Spinal cord (tissue), 10 donors: ENCODE results near the gene KCNJ1. TPM values are rescaled to one million over a fixed set of nuclear protein-coding genes. Genes with fewer than 3 reads are reported as not detected.

Experiments
- DNase-seq, 6 donors: peaks; one replicate each; pipeline versions ENCODE4 v3.0.0 to v3.0.0-alpha.2; 2013 to 2015; ENCODE audit warnings: low spot score in 6 of 6, low read depth in 4 of 6
- H3K27ac ChIP-seq: one replicate; pipeline ENCODE4 v1.5.1; 2013; ENCODE audit warnings: low read depth, low read length, control low read depth
- H3K27me3 ChIP-seq: one replicate; pipeline ENCODE4 v1.6.1; 2013; ENCODE audit warnings: low read length; ENCODE audit not compliant: control insufficient read depth, insufficient read depth
- H3K36me3 ChIP-seq: one replicate; pipeline ENCODE4 v1.6.1; 2013; ENCODE audit warnings: low read length; ENCODE audit not compliant: control insufficient read depth, insufficient read depth
- H3K4me1 ChIP-seq: one replicate; pipeline ENCODE4 v1.6.1; 2013; ENCODE audit warnings: low read length; ENCODE audit not compliant: control insufficient read depth, insufficient read depth
- H3K4me3 ChIP-seq: one replicate; pipeline ENCODE4 v1.5.1; 2013; ENCODE audit warnings: low read depth, low read length, control low read depth
- H3K9me3 ChIP-seq: one replicate; pipeline ENCODE4 v1.6.1; 2013; ENCODE audit warnings: low read length; ENCODE audit not compliant: control insufficient read depth, insufficient read depth
- WGBS: methylation state at CpG from one replicate; pipeline ENCODE4 v1.1.5; 2013; ENCODE audit warnings: missing lambda C conversion rate; ENCODE audit not compliant: insufficient coverage; 5-methylcytosine and 5-hydroxymethylcytosine counted together
- polyA plus RNA-seq, 2 donors: library from polyadenylated mRNA; unstranded; fragments of 120-200 nt; gene quantifications; one replicate each; pipeline ENCODE4 v1.2.1, GENCODE V29; 2013; ENCODE audit not compliant: insufficient read length in 2 of 2
- total RNA-seq, 2 donors: library from RNA; depleted of rRNA in 1 of 2; stranded (reverse); fragments of 120-200 nt in 1 of 2; fragments of >200 nt in 1 of 2; gene quantifications; one replicate each; pipeline versions ENCODE4 v1.2.3 to v1.2.4, GENCODE V29; 2013 to 2014
- donor health status: healthy.

KCNJ1 gene
- total and polyA plus RNA-seq, 4 donors = 0.06 to 0.50 (median 0.43) TPM; not detected in 1

- no peaks in the 10 kb centered on the region for H3K36me3 ChIP-seq
- H3K9me3 ChIP-seq = no peaks in the 10 kb centered on the region
- no peak overlapping the region for H3K27ac ChIP-seq
- peaks cover 19% of the 10 kb centered on the region for H3K27me3 ChIP-seq
- peaks cover 3% of the 10 kb centered on the region for H3K4me1 ChIP-seq
- H3K4me3 ChIP-seq = no peak overlapping the region
- peak in 3 of 6 donors; percentile 44 to 89 (median 75) for DNase-seq
- 75% methylated on average over 4 of the region's 12 CpGs for WGBS
Observed at GRCh38 chr11:128884703-128885338, 17.7 kb upstream of the KCNJ1 start.

- peaks cover 3% of the 10 kb centered on the region for H3K4me1 ChIP-seq
- no peak overlapping the region for H3K4me3 ChIP-seq
- no peak overlapping the region for H3K27ac ChIP-seq
- H3K27me3 ChIP-seq = peaks cover 12% of the 10 kb centered on the region
- 74% methylated on average over 4 of the region's 4 CpGs for WGBS
- no peak for DNase-seq
- no peaks in the 10 kb centered on the region for H3K36me3 ChIP-seq
- no peaks in the 10 kb centered on the region for H3K9me3 ChIP-seq
Observed at GRCh38 chr11:128884054-128884453, 17.0 kb upstream of the KCNJ1 start.

GRCh38 chr11:128882451-128882850, 15.4 kb upstream of the KCNJ1 start:
- no peak overlapping the region for H3K4me3 ChIP-seq
- H3K27ac ChIP-seq = no peak overlapping the region
- H3K36me3 ChIP-seq = no peaks in the 10 kb centered on the region
- WGBS = 73% methylated on average over 2 of the region's 5 CpGs
- peaks cover 3% of the 10 kb centered on the region for H3K4me1 ChIP-seq
- DNase-seq = no peak
- H3K9me3 ChIP-seq = no peaks in the 10 kb centered on the region
- peaks cover 1% of the 10 kb centered on the region for H3K27me3 ChIP-seq

- 73% methylated on average over 3 of the region's 8 CpGs for WGBS
- H3K27me3 ChIP-seq = no peaks in the 10 kb centered on the region
Observed at GRCh38 chr11:128881221-128881620, 14.1 kb upstream of the KCNJ1 start.

GRCh38 chr11:128879817-128880216, 12.7 kb upstream of the KCNJ1 start:
- 71% methylated on average over 11 of the region's 12 CpGs for WGBS
- H3K27ac ChIP-seq = no peak overlapping the region
- H3K9me3 ChIP-seq = no peaks in the 10 kb centered on the region
- H3K27me3 ChIP-seq = no peaks in the 10 kb centered on the region
- peaks cover 3% of the 10 kb centered on the region for H3K4me1 ChIP-seq
- H3K4me3 ChIP-seq = no peak overlapping the region
- H3K36me3 ChIP-seq = no peaks in the 10 kb centered on the region
- no peak for DNase-seq

More at GRCh38 chr11:128881221-128881620, 14.1 kb upstream of the KCNJ1 start:
- DNase-seq = no peak
- Histone ChIP-seq H3K4me3 (no peak overlapping the region), H3K9me3 (no peaks in the 10 kb centered on the region), H3K36me3 (no peaks in the 10 kb centered on the region), H3K27ac (no peak overlapping the region), H3K4me1 (peaks cover 3% of the 10 kb centered on the region)

- no CpG with 5 or more reads among the region's 2 CpGs for WGBS
- no peaks in the 10 kb centered on the region for H3K27me3 ChIP-seq
- no peak for DNase-seq
- peaks cover 3% of the 10 kb centered on the region for H3K4me1 ChIP-seq
- no peak overlapping the region for H3K4me3 ChIP-seq
- no peaks in the 10 kb centered on the region for H3K9me3 ChIP-seq
- no peak overlapping the region for H3K27ac ChIP-seq
- no peaks in the 10 kb centered on the region for H3K36me3 ChIP-seq
Observed at GRCh38 chr11:128878455-128878854, 11.4 kb upstream of the KCNJ1 start.

GRCh38 chr11:128877726-128878125, 10.6 kb upstream of the KCNJ1 start:
- peaks cover 3% of the 10 kb centered on the region for H3K4me1 ChIP-seq
- H3K4me3 ChIP-seq = no peak overlapping the region
- DNase-seq = no peak
- no peaks in the 10 kb centered on the region for H3K36me3 ChIP-seq
- 100% methylated on average over 4 of the region's 5 CpGs for WGBS
- no peak overlapping the region for H3K27ac ChIP-seq
- no peaks in the 10 kb centered on the region for H3K27me3 ChIP-seq
- no peaks in the 10 kb centered on the region for H3K9me3 ChIP-seq

- Histone ChIP-seq H3K27me3 (no peaks in the 10 kb centered on the region), H3K4me3 (no peak overlapping the region), H3K4me1 (peaks cover 7% of the 10 kb centered on the region), H3K27ac (no peak overlapping the region), H3K9me3 (no peaks in the 10 kb centered on the region), H3K36me3 (no peaks in the 10 kb centered on the region)
- WGBS = 83% methylated on average over 22 of the region's 22 CpGs
- DNase-seq = no peak
Observed at GRCh38 chr11:128876133-128876650, 9.1 kb upstream of the KCNJ1 start.

- no peak overlapping the region for H3K27ac ChIP-seq
- no peak overlapping the region for H3K4me3 ChIP-seq
- WGBS = 39% methylated on average over 2 of the region's 3 CpGs
- peaks cover 10% of the 10 kb centered on the region for H3K4me1 ChIP-seq
- H3K27me3 ChIP-seq = no peaks in the 10 kb centered on the region
- no peaks in the 10 kb centered on the region for H3K36me3 ChIP-seq
- H3K9me3 ChIP-seq = no peaks in the 10 kb centered on the region
- DNase-seq = no peak
Observed at GRCh38 chr11:128874427-128874826, 7.3 kb upstream of the KCNJ1 start.

GRCh38 chr11:128872594-128872993, 5.5 kb upstream of the KCNJ1 start:
- H3K36me3 ChIP-seq = no peaks in the 10 kb centered on the region
- H3K27me3 ChIP-seq = no peaks in the 10 kb centered on the region
- H3K4me3 ChIP-seq = no peak overlapping the region
- H3K4me1 ChIP-seq = peaks cover 10% of the 10 kb centered on the region
- H3K27ac ChIP-seq = no peak overlapping the region
- no peak for DNase-seq
- 70% methylated on average over 3 of the region's 3 CpGs for WGBS
- no peaks in the 10 kb centered on the region for H3K9me3 ChIP-seq
